ENCODE results near the gene TBL1Y.
"Not testable (repeated sequence)": the region's sequence is repeated elsewhere in the genome, so short reads cannot be mapped to it uniquely, and the experiment has no call there.

Gene TBL1Y

GRCh38 chrY:7016521-7016920 is 106.0 kb downstream of the TBL1Y start:
- no peak for TF ChIP-seq ZFX (IDR thresholded peaks at IDR 0.05; ENCODE audit: borderline replicate concordance)
- TF ChIP-seq CTCF (IDR thresholded peaks at IDR 0.05), result no peak

GRCh38 chrY:7017244-7018080 is 107.0 kb downstream of the TBL1Y start:
- no peak overlapping the region for H3K27ac ChIP-seq
- TF ChIP-seq ZFX (IDR thresholded peaks at IDR 0.05; ENCODE audit: borderline replicate concordance), result no peak
- TF ChIP-seq CTCF (IDR thresholded peaks at IDR 0.05), result no peak

More at GRCh38 chrY:7016521-7016920, 106.0 kb downstream of the TBL1Y start:
- no peak overlapping the region for H3K27ac ChIP-seq

GRCh38 chrY:7039037-7039436 is 128.5 kb downstream of the TBL1Y start:
- TF ChIP-seq ZFX (IDR thresholded peaks at IDR 0.05; ENCODE audit: borderline replicate concordance) (no peak), CTCF (IDR thresholded peaks at IDR 0.05) (no peak)
- no peak overlapping the region for H3K27ac ChIP-seq

GRCh38 chrY:7040662-7041061 is 130.2 kb downstream of the TBL1Y start:
- H3K27ac ChIP-seq, result no peak overlapping the region
- TF ChIP-seq CTCF (IDR thresholded peaks at IDR 0.05) (no peak), ZFX (IDR thresholded peaks at IDR 0.05; ENCODE audit: borderline replicate concordance) (no peak)

- TF ChIP-seq ZFX (IDR thresholded peaks at IDR 0.05; ENCODE audit: borderline replicate concordance), result no peak
- no peak for TF ChIP-seq CTCF (IDR thresholded peaks at IDR 0.05)
- no peak overlapping the region for H3K27ac ChIP-seq
Observed at GRCh38 chrY:7041983-7042382, 131.5 kb downstream of the TBL1Y start.

GRCh38 chrY:7052461-7052860 is 142.0 kb downstream of the TBL1Y start:
- H3K27ac ChIP-seq, result not testable (repeated sequence)

- TF ChIP-seq CTCF (IDR thresholded peaks at IDR 0.05) (no peak), ZFX (IDR thresholded peaks at IDR 0.05; ENCODE audit: borderline replicate concordance) (no peak)
- H3K27ac ChIP-seq, result no peak overlapping the region
Observed at GRCh38 chrY:7056886-7057285, 146.4 kb downstream of the TBL1Y start.
